Measurements from ENCODE around the gene ATP8B1.

GRCh38 chr18:57819671-57820460, 16.8 kb upstream of the ATP8B1 start:
- TF ChIP-seq RAD21 (IDR thresholded peaks at IDR 0.05; ENCODE audit: low read length) (no peak), CTCF (conservative IDR thresholded peaks at IDR 0.05; ENCODE audit: low read depth, low read length) (no peak), SMC3 (IDR thresholded peaks at IDR 0.05; ENCODE audit: low read depth, low read length) (no peak), POLR2A (IDR thresholded peaks at IDR 0.05; ENCODE audit: low read depth, low read length) (no peak)
